HG03159 (cell line): ENCODE data around the gene BTG3.

Experiments used
- ATAC-seq: cut with Tn5 transposase; IDR thresholded peaks from one replicate; pipeline ENCODE4 v1.9.1; 2021; ENCODE audit warnings: mild to moderate bottlenecking, moderate library complexity; ENCODE audit not compliant: unreplicated experiment

BTG3 gene

GRCh38 chr21:17590430-17590829 lies 22.3 kb downstream of the BTG3 start:
- ATAC-seq, result no peak

GRCh38 chr21:17585875-17586450 lies 26.7 kb downstream of the BTG3 start:
- no peak for ATAC-seq

GRCh38 chr21:17583898-17584297 lies 28.8 kb downstream of the BTG3 start:
- no peak for ATAC-seq

- no peak for ATAC-seq
These were observed 32.4 kb downstream of the BTG3 start for GRCh38 chr21:17580319-17580718.

- no peak for ATAC-seq
These were observed 33.8 kb downstream of the BTG3 start for GRCh38 chr21:17578876-17579275.

GRCh38 chr21:17578162-17578561 lies 34.5 kb downstream of the BTG3 start:
- no peak for ATAC-seq

- no peak for ATAC-seq
These were observed 35.0 kb downstream of the BTG3 start for GRCh38 chr21:17577701-17578100.

GRCh38 chr21:17576080-17576835 lies 36.4 kb downstream of the BTG3 start:
- ATAC-seq, result no peak

GRCh38 chr21:17575076-17575475 lies 37.6 kb downstream of the BTG3 start:
- no peak for ATAC-seq

GRCh38 chr21:17572431-17572830 lies 40.3 kb downstream of the BTG3 start:
- no peak for ATAC-seq

GRCh38 chr21:17570786-17571185 lies 41.9 kb downstream of the BTG3 start:
- no peak for ATAC-seq

GRCh38 chr21:17560377-17561025 lies 52.2 kb downstream of the BTG3 start:
- no peak for ATAC-seq

- ATAC-seq, result no peak
These were observed 57.8 kb downstream of the BTG3 start for GRCh38 chr21:17554679-17555465.

GRCh38 chr21:17554120-17554519 lies 58.6 kb downstream of the BTG3 start:
- no peak for ATAC-seq

GRCh38 chr21:17552410-17552809 lies 60.3 kb downstream of the BTG3 start:
- ATAC-seq, result no peak

GRCh38 chr21:17550671-17551308 lies 61.9 kb downstream of the BTG3 start:
- no peak for ATAC-seq

- ATAC-seq, result no peak
These were observed 64.4 kb downstream of the BTG3 start for GRCh38 chr21:17548262-17548661.

GRCh38 chr21:17545007-17545406 lies 67.7 kb downstream of the BTG3 start:
- no peak for ATAC-seq
